ENCODE measurements around the gene MATCAP1.

- TF ChIP-seq EP300 (conservative IDR thresholded peaks at IDR 0.05; ENCODE audit: poor library complexity, severe bottlenecking): no peak
- TF ChIP-seq, protein P1, sequence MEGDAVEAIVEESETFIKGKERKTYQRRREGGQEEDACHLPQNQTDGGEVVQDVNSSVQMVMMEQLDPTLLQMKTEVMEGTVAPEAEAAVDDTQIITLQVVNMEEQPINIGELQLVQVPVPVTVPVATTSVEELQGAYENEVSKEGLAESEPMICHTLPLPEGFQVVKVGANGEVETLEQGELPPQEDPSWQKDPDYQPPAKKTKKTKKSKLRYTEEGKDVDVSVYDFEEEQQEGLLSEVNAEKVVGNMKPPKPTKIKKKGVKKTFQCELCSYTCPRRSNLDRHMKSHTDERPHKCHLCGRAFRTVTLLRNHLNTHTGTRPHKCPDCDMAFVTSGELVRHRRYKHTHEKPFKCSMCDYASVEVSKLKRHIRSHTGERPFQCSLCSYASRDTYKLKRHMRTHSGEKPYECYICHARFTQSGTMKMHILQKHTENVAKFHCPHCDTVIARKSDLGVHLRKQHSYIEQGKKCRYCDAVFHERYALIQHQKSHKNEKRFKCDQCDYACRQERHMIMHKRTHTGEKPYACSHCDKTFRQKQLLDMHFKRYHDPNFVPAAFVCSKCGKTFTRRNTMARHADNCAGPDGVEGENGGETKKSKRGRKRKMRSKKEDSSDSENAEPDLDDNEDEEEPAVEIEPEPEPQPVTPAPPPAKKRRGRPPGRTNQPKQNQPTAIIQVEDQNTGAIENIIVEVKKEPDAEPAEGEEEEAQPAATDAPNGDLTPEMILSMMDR (IDR thresholded peaks at IDR 0.05; ENCODE audit: poor library complexity, severe bottlenecking): no peak
- no peak for TF ChIP-seq REST (IDR thresholded peaks at IDR 0.05; ENCODE audit: borderline replicate concordance)
- no peak for TF ChIP-seq TAF1 (IDR thresholded peaks at IDR 0.05; ENCODE audit: low read depth)
- no peak for TF ChIP-seq POLR2AphosphoS5 (IDR thresholded peaks at IDR 0.05)
- no peak for TF ChIP-seq EZH2 (IDR thresholded peaks at IDR 0.05; ENCODE audit: borderline replicate concordance, insufficient read depth, low read length, poor library complexity, severe bottlenecking)
- TF ChIP-seq RAD21 (conservative IDR thresholded peaks at IDR 0.05): no peak
- no peak for TF ChIP-seq MXI1 (conservative IDR thresholded peaks at IDR 0.05; ENCODE audit: poor library complexity, severe bottlenecking)
Measured at GRCh38 chr16:67145746-67146145, 38.0 kb downstream of the MATCAP1 start.
